ENCODE results near the gene CPSF4L. TPM values are rescaled to one million over a fixed set of nuclear protein-coding genes. Genes with fewer than 3 reads are reported as not detected.

Gene CPSF4L
- total RNA-seq, 2 donors from 2014 or later, result not detected

DNA sequence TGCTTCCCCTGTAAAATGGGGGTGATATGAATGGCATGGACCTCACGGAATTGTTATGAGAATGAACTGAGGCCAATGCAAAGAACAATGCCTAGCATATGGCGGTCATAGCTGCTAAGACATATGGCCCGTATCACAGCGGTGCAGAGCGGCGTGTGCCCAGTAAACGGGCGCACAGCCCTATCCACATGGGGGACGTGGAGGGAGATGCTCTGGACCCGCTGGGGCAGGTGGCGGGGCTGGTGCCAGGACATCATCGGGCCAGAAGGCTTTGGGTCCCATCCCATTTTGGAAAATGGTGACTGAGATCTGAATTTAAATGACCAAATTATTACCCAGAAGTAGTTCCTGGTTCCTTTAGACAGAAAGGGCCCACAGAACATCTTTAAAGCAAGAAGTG is 18.5 kb upstream of the CPSF4L start:
- H3K9ac ChIP-seq (ENCODE audit: low read depth in 2 of 2, low read length in 2 of 2), result no peak overlapping the region
- TF ChIP-seq, protein P1, sequence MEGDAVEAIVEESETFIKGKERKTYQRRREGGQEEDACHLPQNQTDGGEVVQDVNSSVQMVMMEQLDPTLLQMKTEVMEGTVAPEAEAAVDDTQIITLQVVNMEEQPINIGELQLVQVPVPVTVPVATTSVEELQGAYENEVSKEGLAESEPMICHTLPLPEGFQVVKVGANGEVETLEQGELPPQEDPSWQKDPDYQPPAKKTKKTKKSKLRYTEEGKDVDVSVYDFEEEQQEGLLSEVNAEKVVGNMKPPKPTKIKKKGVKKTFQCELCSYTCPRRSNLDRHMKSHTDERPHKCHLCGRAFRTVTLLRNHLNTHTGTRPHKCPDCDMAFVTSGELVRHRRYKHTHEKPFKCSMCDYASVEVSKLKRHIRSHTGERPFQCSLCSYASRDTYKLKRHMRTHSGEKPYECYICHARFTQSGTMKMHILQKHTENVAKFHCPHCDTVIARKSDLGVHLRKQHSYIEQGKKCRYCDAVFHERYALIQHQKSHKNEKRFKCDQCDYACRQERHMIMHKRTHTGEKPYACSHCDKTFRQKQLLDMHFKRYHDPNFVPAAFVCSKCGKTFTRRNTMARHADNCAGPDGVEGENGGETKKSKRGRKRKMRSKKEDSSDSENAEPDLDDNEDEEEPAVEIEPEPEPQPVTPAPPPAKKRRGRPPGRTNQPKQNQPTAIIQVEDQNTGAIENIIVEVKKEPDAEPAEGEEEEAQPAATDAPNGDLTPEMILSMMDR (IDR thresholded peaks at IDR 0.05), result no peak
- H3K27ac ChIP-seq, result no peak overlapping the region
- H3K4me3 ChIP-seq, result no peak overlapping the region
- intact Hi-C loops (cut with DNase I), result no loop called here
- H3K36me3 ChIP-seq, result peaks cover 6% of the 10 kb centered on the region
- H3K4me1 ChIP-seq, result peaks cover 22% of the 10 kb centered on the region
- H3K9me3 ChIP-seq, result no peaks in the 10 kb centered on the region
- DNase-seq, result no peak
- no peaks in the 10 kb centered on the region for H3K27me3 ChIP-seq

DNA sequence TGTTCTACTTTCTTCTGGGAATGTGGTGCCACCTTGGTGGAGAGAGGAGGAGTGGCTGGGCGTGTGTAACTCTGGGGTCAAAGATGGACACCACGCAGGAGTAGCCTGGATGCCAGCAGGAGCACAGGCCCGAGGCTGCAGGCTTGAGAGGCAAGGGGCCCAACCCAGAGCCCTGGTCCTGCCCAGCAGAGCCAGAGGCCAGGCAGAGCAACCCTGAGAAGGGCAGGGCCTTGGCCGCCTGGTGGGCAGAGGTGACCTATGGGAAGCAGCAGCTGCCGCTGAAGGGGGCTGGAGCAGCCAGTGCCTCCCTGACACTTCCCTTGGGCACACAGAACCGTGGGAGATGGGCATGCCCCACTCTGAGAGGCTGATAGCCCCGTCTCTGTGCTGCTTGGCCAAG is 18.0 kb upstream of the CPSF4L start:
- TF ChIP-seq, protein P1 (IDR thresholded peaks at IDR 0.05), result no peak
- no peak for DNase-seq
- no peaks in the 10 kb centered on the region for H3K27me3 ChIP-seq
- peaks cover 1% of the 10 kb centered on the region for H3K36me3 ChIP-seq
- no peak overlapping the region for H3K4me3 ChIP-seq
- intact Hi-C loops (cut with DNase I), result no loop called here
- H3K27ac ChIP-seq, result no peak overlapping the region
- peaks cover 22% of the 10 kb centered on the region for H3K4me1 ChIP-seq
- no peak overlapping the region for H3K9ac ChIP-seq (ENCODE audit: low read depth in 2 of 2, low read length in 2 of 2)
- no peaks in the 10 kb centered on the region for H3K9me3 ChIP-seq

DNA sequence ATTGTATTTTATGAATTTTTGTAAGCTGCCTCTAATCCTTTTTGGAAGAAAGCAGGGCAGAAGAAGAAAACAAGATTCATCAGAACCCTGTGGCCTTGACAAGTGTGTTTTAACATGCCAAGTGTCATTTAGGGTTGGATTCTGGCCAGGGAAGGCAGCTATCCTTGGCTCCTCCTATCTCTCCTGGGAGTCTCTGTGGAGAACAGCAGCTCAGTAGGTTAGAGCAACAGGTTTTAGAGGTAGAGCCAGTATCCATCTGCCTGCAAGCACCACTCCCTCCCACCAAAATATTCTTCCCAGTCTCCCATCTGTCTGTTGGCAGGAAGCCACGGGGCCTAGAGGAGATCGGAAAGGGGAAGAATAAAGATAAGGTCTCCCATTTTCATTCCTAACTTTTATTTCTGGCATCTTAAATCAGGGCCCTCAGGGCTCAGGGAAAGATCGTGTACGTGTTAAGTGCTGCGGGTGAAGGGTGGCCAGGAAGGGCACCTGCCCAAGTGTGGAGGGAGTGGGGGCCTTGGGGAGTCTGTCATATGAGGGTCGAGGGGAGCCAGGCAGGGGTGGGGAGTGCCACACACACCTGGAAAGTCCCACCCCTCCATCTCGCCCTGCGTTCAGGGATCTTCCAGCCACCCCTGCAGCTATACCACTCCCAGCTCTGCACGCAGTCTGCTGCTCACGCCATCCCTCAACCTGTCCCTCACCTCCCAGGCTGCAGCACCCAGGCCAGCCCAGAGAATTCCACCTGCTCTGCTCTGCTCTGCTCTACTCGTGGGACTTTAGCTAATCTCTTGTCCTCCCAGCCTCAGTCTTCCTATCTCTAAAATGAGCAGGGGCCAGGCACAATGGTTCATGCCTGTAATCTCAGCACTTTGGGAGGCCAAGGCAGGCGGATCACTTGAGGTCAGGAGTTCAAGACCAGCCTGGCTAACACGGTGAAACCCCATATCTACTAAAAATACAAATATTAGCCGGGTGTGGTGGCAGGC is 17.1 kb upstream of the CPSF4L start:
- DNase-seq, result peak; percentile 82
- TF ChIP-seq, protein P1 (IDR thresholded peaks at IDR 0.05), result no peak
- Histone ChIP-seq H3K27me3 (no peaks in the 10 kb centered on the region), H3K4me3 (no peak overlapping the region), H3K36me3 (no peaks in the 10 kb centered on the region), H3K9me3 (no peaks in the 10 kb centered on the region), H3K27ac (peak overlapping the region; percentile 47), H3K9ac (ENCODE audit: low read depth in 2 of 2, low read length in 2 of 2) (peak overlapping the region in 1 of 2 donors; percentile 1), H3K4me1 (peaks cover 22% of the 10 kb centered on the region)
- intact Hi-C loops (cut with DNase I), result no loop called here

DNA sequence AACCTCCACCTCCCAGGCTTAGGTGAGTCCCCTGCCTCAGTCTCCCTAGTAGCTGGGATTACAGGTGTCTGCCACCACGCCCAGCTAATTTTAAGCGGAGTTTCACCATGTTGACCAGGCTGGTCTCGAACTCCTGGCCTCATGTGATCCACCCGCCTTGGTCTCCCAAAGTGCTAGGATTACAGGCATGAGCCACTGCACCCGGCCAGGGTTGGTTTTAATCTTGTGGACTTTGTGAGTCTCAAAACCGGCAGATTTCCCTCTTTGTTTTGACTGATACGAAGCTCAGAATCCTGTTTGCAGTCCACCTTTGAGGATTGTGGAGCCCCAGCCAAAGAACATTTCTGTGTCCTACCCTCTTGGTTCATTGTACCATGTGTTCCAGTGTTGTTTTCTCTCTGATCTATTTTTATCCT is 16.4 kb upstream of the CPSF4L start:
- H3K9ac ChIP-seq (ENCODE audit: low read depth in 2 of 2, low read length in 2 of 2), result no peak overlapping the region
- H3K36me3 ChIP-seq, result no peaks in the 10 kb centered on the region
- peaks cover 22% of the 10 kb centered on the region for H3K4me1 ChIP-seq
- H3K27ac ChIP-seq, result peak overlapping the region; percentile 47
- TF ChIP-seq, protein P1 (IDR thresholded peaks at IDR 0.05), result no peak
- no peak overlapping the region for H3K4me3 ChIP-seq
- no peaks in the 10 kb centered on the region for H3K27me3 ChIP-seq
- no peaks in the 10 kb centered on the region for H3K9me3 ChIP-seq
- intact Hi-C loops (cut with DNase I), result no loop called here
- no peak for DNase-seq

DNA sequence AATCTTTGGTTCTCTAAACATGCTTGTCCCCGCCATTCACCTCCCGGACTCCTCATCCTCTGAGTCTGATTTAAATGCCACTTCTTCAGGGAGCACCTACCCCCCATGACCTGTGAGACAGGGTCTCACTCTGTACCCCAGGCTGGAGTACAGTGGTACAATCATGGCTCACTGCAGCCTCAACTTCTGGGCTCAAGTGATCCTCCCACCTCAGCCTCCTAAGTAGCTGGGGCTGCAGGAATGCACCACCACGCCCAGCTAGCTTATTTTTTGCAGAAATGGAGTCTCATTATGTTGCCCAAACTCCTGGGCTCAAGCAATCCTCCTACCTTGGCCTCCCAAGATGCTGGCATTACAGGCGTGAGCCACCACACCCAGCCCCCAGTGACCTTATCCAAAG is 12.8 kb upstream of the CPSF4L start:
- DNase-seq, result no peak
- Histone ChIP-seq H3K9ac (ENCODE audit: low read depth in 2 of 2, low read length in 2 of 2) (no peak overlapping the region), H3K4me3 (no peak overlapping the region), H3K9me3 (no peaks in the 10 kb centered on the region), H3K27me3 (no peaks in the 10 kb centered on the region), H3K36me3 (no peaks in the 10 kb centered on the region), H3K27ac (no peak overlapping the region), H3K4me1 (peaks cover 18% of the 10 kb centered on the region)
- TF ChIP-seq, protein P1 (IDR thresholded peaks at IDR 0.05), result no peak
- intact Hi-C loops (cut with DNase I), result no loop called here

Data from colonic mucosa (tissue), 4 donors.